IMR-90 (cell line): Measurements from ENCODE around the gene KCNQ1. TPM values are rescaled to one million over a fixed set of nuclear protein-coding genes. Genes with fewer than 3 reads are reported as not detected.

ENCODE experiments used
- ATAC-seq: fragments of 200-7000 bp; cut with Tn5 transposase; 2 replicates; pipeline ENCODE4 v1.9.1; 2020; ENCODE audit warnings: low read depth, mild to moderate bottlenecking, moderate library complexity
- BruUV-seq: library from RNA; stranded (reverse); fragments of 400-500 nt; replicated peaks from 2 replicates; lab custom pipeline; 2021; lab: Mats Ljungman, UMichigan
- CTCF ChIA-PET: fragments of 300-600 bp; formaldehyde crosslinking; extraction: SDS; loops from one replicate; lab custom pipeline; 2021; ENCODE audit warnings: antibody characterized with exemption; lab: Yijun Ruan, JAX
- POLR2A ChIA-PET: fragments of 300-600 bp; sonication (Branson Sonifier 250); formaldehyde crosslinking; loops from one replicate; lab custom pipeline; 2022; ENCODE audit warnings: antibody characterized with exemption; ENCODE audit not compliant: unreplicated experiment; lab: Charles Lee
- DNase-seq: peaks from one replicate; pipeline ENCODE4 v3.0.0; 2013
- H2AFZ ChIP-seq: replicated peaks from 2 replicates; pipeline ENCODE3; 2013; ENCODE audit warnings: low read length, mild to moderate bottlenecking; ENCODE audit not compliant: poor library complexity
- H2AK5ac ChIP-seq: 2 replicates; pipeline ENCODE4 v1.6.1; 2013; ENCODE audit warnings: low read depth, low read length, inconsistent platforms
- H2AK9ac ChIP-seq: replicated peaks from 2 replicates; pipeline ENCODE3; 2013; ENCODE audit warnings: mild to moderate bottlenecking, low read depth, low read length, moderate library complexity; ENCODE audit not compliant: poor library complexity
- H2BK120ac ChIP-seq: 2 replicates; pipeline ENCODE4 v1.6.1; 2013; ENCODE audit warnings: low read depth, low read length, inconsistent platforms
- H2BK15ac ChIP-seq: 3 replicates; pipeline ENCODE4 v1.6.1; 2013; ENCODE audit warnings: low read depth, low read length, inconsistent platforms
- H2BK20ac ChIP-seq: 2 replicates; pipeline ENCODE4 v1.6.1; 2013; ENCODE audit warnings: low read depth, mild to moderate bottlenecking, inconsistent platforms, low read length, moderate library complexity
- H2BK5ac ChIP-seq: 2 replicates; pipeline ENCODE4 v1.6.1; 2013; ENCODE audit warnings: mild to moderate bottlenecking, low read depth, low read length, inconsistent platforms; ENCODE audit not compliant: poor library complexity, severe bottlenecking
- H3K14ac ChIP-seq: replicated peaks from 2 replicates; pipeline ENCODE4 v1.6.1; 2013; ENCODE audit warnings: low read depth, low read length, inconsistent platforms
- H3K18ac ChIP-seq: 2 replicates; pipeline ENCODE4 v1.6.1; 2013; ENCODE audit warnings: low read depth, low read length, control low read depth
- H3K23ac ChIP-seq: 2 replicates; pipeline ENCODE4 v1.6.1; 2013; ENCODE audit warnings: low read depth, low read length, inconsistent platforms
- H3K27ac ChIP-seq: 2 replicates; pipeline ENCODE4 v1.5.1; 2013; ENCODE audit warnings: mild to moderate bottlenecking, control low read depth, low read length; ENCODE audit not compliant: insufficient read depth
- H3K27me3 ChIP-seq: 2 replicates; pipeline ENCODE4 v1.6.1; 2013; ENCODE audit warnings: low read length; ENCODE audit not compliant: control insufficient read depth, insufficient read depth
- H3K36me3 ChIP-seq: 2 replicates; pipeline ENCODE4 v1.6.1; 2013; ENCODE audit warnings: low read length, mixed read lengths; ENCODE audit not compliant: control insufficient read depth, insufficient read depth
- H3K4ac ChIP-seq: 2 replicates; pipeline ENCODE4 v1.6.1; 2013; ENCODE audit warnings: low read depth, low read length, inconsistent platforms
- H3K4me1 ChIP-seq: 2 replicates; pipeline ENCODE4 v1.6.1; 2013; ENCODE audit warnings: low read length, mixed read lengths; ENCODE audit not compliant: control insufficient read depth, insufficient read depth
- H3K4me2 ChIP-seq: 2 replicates; pipeline ENCODE4 v1.6.1; 2013; ENCODE audit warnings: low read depth, mild to moderate bottlenecking, control low read depth, low read length, moderate library complexity
- H3K4me3 ChIP-seq: 2 replicates; pipeline ENCODE4 v1.5.1; 2013; ENCODE audit warnings: low read depth, mild to moderate bottlenecking, control low read depth, low read length, moderate library complexity; ENCODE audit not compliant: insufficient read depth
- H3K56ac ChIP-seq: 2 replicates; pipeline ENCODE4 v1.6.1; 2013; ENCODE audit warnings: low read length, inconsistent platforms; ENCODE audit not compliant: insufficient read depth; ENCODE audit errors: extremely low read depth
- H3K79me1 ChIP-seq, 2 experiments: 2 replicates each; pipeline ENCODE4 v1.6.1; 2013; ENCODE audit warnings: low read length in 2 of 2, inconsistent platforms in 1 of 2, low read depth in 1 of 2
- H3K9ac ChIP-seq: 2 replicates; pipeline ENCODE4 v1.6.1; 2013; ENCODE audit warnings: low read depth, low read length, control low read depth
- H3K9me1 ChIP-seq: 2 replicates; pipeline ENCODE4 v1.6.1; 2013; ENCODE audit warnings: low read length, inconsistent platforms; ENCODE audit not compliant: insufficient read depth
- H3K9me3 ChIP-seq: 2 replicates; pipeline ENCODE4 v1.6.1; 2013; ENCODE audit warnings: low read length; ENCODE audit not compliant: control insufficient read depth, insufficient read depth
- H4K20me1 ChIP-seq: 2 replicates; pipeline ENCODE4 v1.6.1; 2013; ENCODE audit warnings: low read length, inconsistent platforms; ENCODE audit not compliant: insufficient read depth
- H4K5ac ChIP-seq: 2 replicates; pipeline ENCODE4 v1.6.1; 2013; ENCODE audit warnings: mild to moderate bottlenecking, low read depth, low read length, control low read depth
- H4K8ac ChIP-seq, 2 experiments: 2 replicates each; pipeline ENCODE4 v1.6.1; 2013; ENCODE audit warnings: low read depth in 2 of 2, low read length in 2 of 2, control low read depth in 1 of 2, inconsistent platforms in 1 of 2
- H4K91ac ChIP-seq: 2 replicates; pipeline ENCODE4 v1.6.1; 2013; ENCODE audit warnings: low read depth, low read length, inconsistent platforms; ENCODE audit not compliant: insufficient read depth
- BHLHE40 ChIP-seq: fragments of 150-350 bp; IDR thresholded peaks from 2 replicates; pipeline ENCODE4 v1.6.1; 2016; ENCODE audit warnings: mild to moderate bottlenecking, low read depth, low read length
- CEBPB ChIP-seq: IDR thresholded peaks from 2 replicates; pipeline ENCODE4 v1.6.1; 2012; ENCODE audit warnings: low read depth, low read length, improper control_type of control experiment
- CHD1 ChIP-seq: IDR thresholded peaks from 2 replicates; pipeline ENCODE4 v1.6.1; 2012; ENCODE audit warnings: low read depth, low read length, improper control_type of control experiment
- ELK1 ChIP-seq: fragments of 150-350 bp; IDR thresholded peaks from 2 replicates; pipeline ENCODE4 v1.6.1; 2016; ENCODE audit warnings: low read depth, mild to moderate bottlenecking, low read length, moderate library complexity, borderline replicate concordance
- FOS ChIP-seq: fragments of 150-350 bp; IDR thresholded peaks from 2 replicates; pipeline ENCODE4 v1.6.1; 2016; ENCODE audit warnings: low read depth, low read length
- MAFK ChIP-seq: IDR thresholded peaks from 2 replicates; pipeline ENCODE4 v1.6.1; 2012; ENCODE audit warnings: low read depth, low read length, improper control_type of control experiment
- MAZ ChIP-seq: IDR thresholded peaks from 2 replicates; pipeline ENCODE4 v1.6.1; 2012; ENCODE audit warnings: low read depth, mild to moderate bottlenecking, low read length, improper control_type of control experiment, moderate library complexity, borderline replicate concordance
- MXI1 ChIP-seq: IDR thresholded peaks from 2 replicates; pipeline ENCODE4 v1.6.1; 2012; ENCODE audit warnings: low read depth, mild to moderate bottlenecking, low read length, moderate library complexity, borderline replicate concordance
- NFE2L2 ChIP-seq: fragments of 150-350 bp; IDR thresholded peaks from 2 replicates; pipeline ENCODE4 v1.6.1; 2016; ENCODE audit warnings: low read depth, mild to moderate bottlenecking, low read length
- POLR2A ChIP-seq: IDR thresholded peaks from 2 replicates; pipeline ENCODE4 v1.6.1; 2012; ENCODE audit warnings: mild to moderate bottlenecking, low read depth, low read length
- RAD21 ChIP-seq: IDR thresholded peaks from 2 replicates; pipeline ENCODE4 v1.6.1; 2012; ENCODE audit warnings: low read length, improper control_type of control experiment
- RCOR1 ChIP-seq: IDR thresholded peaks from 2 replicates; pipeline ENCODE4 v1.6.1; 2012; ENCODE audit warnings: mild to moderate bottlenecking, low read length, improper control_type of control experiment; ENCODE audit not compliant: insufficient replicate concordance
- RFX5 ChIP-seq: IDR thresholded peaks from 2 replicates; pipeline ENCODE4 v1.8.0; 2012; ENCODE audit warnings: low read depth, mild to moderate bottlenecking, low read length, moderate library complexity
- SMC3 ChIP-seq: fragments of 150-350 bp; IDR thresholded peaks from 2 replicates; pipeline ENCODE4 v1.6.1; 2016; ENCODE audit warnings: low read depth, mild to moderate bottlenecking, antibody characterized with exemption, low read length, moderate library complexity
- USF2 ChIP-seq: fragments of 150-350 bp; IDR thresholded peaks from 2 replicates; pipeline ENCODE4 v1.6.1; 2017; ENCODE audit warnings: mild to moderate bottlenecking, antibody characterized with exemption, low read length, low read depth
- WGBS, 2 experiments: methylation state at CpG; one replicate each; pipeline versions ENCODE4 v1.1.5 to v1.1.7; 2013; ENCODE audit warnings: missing lambda C conversion rate in 2 of 2; ENCODE audit not compliant: insufficient read length in 1 of 2; ENCODE audit errors: extremely low coverage in 2 of 2; 5-methylcytosine and 5-hydroxymethylcytosine counted together
- dilution Hi-C: fragments of 300-500 bp; cut with HindIII; formaldehyde crosslinking; loops from one replicate; pipeline ENCODE4 v1.14.3; 2018; ENCODE audit warnings: low sequenced_read_pairs; ENCODE audit not compliant: unreplicated experiment
- in situ Hi-C: fragments of 300-500 bp; cut with MboI; formaldehyde crosslinking; loops from 3 replicates; pipeline ENCODE4 v1.14.3; 2019; ENCODE audit warnings: low sequenced_read_pairs, inconsistent platforms, mixed read lengths
- intact Hi-C: fragments of 100-400 bp; cut with micrococcal nuclease; formaldehyde crosslinking; loops from 2 replicates; pipeline ENCODE4 v1.10.0; 2022
- polyA plus RNA-seq, 3 experiments: library from polyadenylated mRNA; depleted of rRNA; stranded (reverse); fragments of >200 nt; gene quantifications; 2 replicates each; pipeline ENCODE4 v1.2.3, GENCODE V29; 2012; ENCODE audit warnings: low replicate concordance in 1 of 3
- total RNA-seq: library from RNA; depleted of rRNA; stranded (reverse); fragments of >200 nt; gene quantifications from 2 replicates; pipeline ENCODE4 v1.2.3, GENCODE V29; 2012

KCNQ1 gene
- total and polyA plus RNA-seq, 2 of the 4 experiments (the other 2 are of a cell fraction) = 0.07 TPM; not detected in 1

- dilution Hi-C loops = no loop called here
- BruUV-seq = no TSS peak
- Histone ChIP-seq H3K27me3 (peaks cover 5% of the 10 kb centered on the region; the same call in 1 of the 2 replicates), H3K18ac (no peak overlapping the region), H2AK5ac (no peak overlapping the region; the same call in 1 of the 2 replicates), H2AFZ (no peak overlapping the region), H4K91ac (peak overlapping the region; percentile 64; the same call in 1 of the 2 replicates), H4K5ac (no peak overlapping the region), H3K27ac (no peak overlapping the region), H2BK120ac (peak overlapping the region; percentile 75), H3K9me1 (peaks cover 3% of the 10 kb centered on the region), H2BK15ac (no peak overlapping the region; the same call in 2 of the 3 replicates), H3K56ac (no peak overlapping the region), H3K9ac (no peak overlapping the region), H3K79me1 (no peaks in the 10 kb centered on the region), H4K8ac (no peak overlapping the region), H3K4me2 (no peak overlapping the region), H3K36me3 (no peaks in the 10 kb centered on the region), H2BK5ac (peak overlapping the region; percentile 3), H2AK9ac (no peak overlapping the region), H3K4me1 (peaks cover 14% of the 10 kb centered on the region), H3K23ac (no peak overlapping the region), H3K14ac (no peak overlapping the region), H3K4ac (peak overlapping the region; percentile 73; the same call in 1 of the 2 replicates), H4K20me1 (no peaks in the 10 kb centered on the region), H3K4me3 (no peak overlapping the region), H3K9me3 (no peaks in the 10 kb centered on the region), H2BK20ac (0 out of 2 replicates have a peak overlapping the region, but pooled peaks have one; percentile 68)
- DNase-seq (no peak), ATAC-seq (no peak)
- POLR2A ChIA-PET = interaction anchor here (0.5 kb wide), 1 partner anchor 140 kb away, joined by 5 read pairs; no protein-coding TSS in a partner anchor
- intact Hi-C loops = loop anchor here (5.0 kb wide), 1 partner anchor 457 kb away; the partner anchor contains the start of gene NAP1L4
- CTCF ChIA-PET = interaction anchor here (5.1 kb wide), 1 partner anchor 353 kb away, joined by 116 read pairs; the partner anchor contains the start of gene CDKN1C
- TF ChIP-seq USF2 = no peak
- no peak for TF ChIP-seq SMC3
- TF ChIP-seq CEBPB = no peak
- TF ChIP-seq MAZ = no peak
- TF ChIP-seq NFE2L2 = no peak
- no peak for TF ChIP-seq MAFK
- no peak for TF ChIP-seq RAD21
- no peak for TF ChIP-seq RCOR1
- TF ChIP-seq ELK1 = no peak
- no peak for TF ChIP-seq MXI1
- TF ChIP-seq RFX5 = no peak
- TF ChIP-seq POLR2A = no peak
- TF ChIP-seq FOS = no peak
- TF ChIP-seq CHD1 = no peak
- no peak for TF ChIP-seq BHLHE40
- 96% methylated on average over 5 of the region's 15 CpGs; no CpG with 5 or more reads in 1 of the 2 experiments for WGBS, 2 experiments
- in situ Hi-C loops = loop anchor here (5.0 kb wide), 2 partner anchors 108 to 352 kb away; partner anchors contain the start of gene CDKN1C
These were observed 90.3 kb downstream of the KCNQ1 start for GRCh38 chr11:2534957-2535672.
